ENCODE measurements around the gene SSNA1.

Gene SSNA1

DNA sequence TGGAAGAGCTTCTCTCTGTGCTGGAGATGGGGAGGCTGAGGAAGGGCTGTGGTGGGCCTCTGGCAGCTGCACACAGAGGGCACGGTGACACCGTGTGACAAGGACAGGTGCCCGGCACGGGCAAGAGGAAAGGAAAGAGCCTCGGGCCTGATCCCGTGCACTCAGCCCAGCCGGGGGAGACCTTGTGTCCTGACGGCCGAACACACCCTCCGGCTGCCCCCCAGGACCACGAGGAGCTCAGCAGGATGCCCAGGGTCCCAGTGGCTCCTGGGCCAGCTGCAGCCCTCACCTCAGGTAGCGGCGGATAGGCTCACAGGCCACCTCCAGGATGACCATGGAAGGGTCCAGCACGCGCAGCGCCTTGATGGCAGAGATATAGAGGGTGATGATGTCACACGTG, 5.6 kb upstream of the SSNA1 start:
- DNase-seq (ENCODE audit: low spot score): no peak

DNA sequence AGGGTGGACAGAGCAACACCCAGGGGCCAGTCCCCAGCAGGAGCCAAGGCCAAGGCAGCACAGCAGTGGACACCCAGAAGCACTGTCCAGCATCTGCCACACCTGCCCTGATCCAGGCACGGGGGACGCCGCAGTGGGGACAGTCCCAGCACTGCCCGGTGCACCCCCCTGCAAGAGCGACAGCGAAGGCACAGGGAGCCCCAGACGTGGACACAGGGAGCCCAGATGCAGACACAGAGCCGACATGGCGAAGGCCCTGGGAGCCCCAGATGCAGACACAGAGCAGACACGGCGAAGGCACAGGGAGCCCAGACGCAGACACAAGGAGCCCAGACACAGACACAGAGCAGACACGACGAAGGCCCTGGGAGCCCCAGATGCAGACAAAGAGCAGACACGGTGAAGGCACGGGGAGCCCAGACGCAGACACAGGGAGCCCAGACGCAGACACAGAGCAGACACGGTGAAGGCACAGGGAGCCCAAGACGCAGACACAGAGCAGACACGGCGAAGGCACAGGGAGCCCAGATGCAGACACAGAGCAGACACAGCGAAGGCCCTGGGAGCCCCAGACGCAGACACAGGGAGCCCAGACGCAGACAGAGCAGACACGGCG, 4.4 kb upstream of the SSNA1 start:
- no peak for DNase-seq (ENCODE audit: low spot score)

DNA sequence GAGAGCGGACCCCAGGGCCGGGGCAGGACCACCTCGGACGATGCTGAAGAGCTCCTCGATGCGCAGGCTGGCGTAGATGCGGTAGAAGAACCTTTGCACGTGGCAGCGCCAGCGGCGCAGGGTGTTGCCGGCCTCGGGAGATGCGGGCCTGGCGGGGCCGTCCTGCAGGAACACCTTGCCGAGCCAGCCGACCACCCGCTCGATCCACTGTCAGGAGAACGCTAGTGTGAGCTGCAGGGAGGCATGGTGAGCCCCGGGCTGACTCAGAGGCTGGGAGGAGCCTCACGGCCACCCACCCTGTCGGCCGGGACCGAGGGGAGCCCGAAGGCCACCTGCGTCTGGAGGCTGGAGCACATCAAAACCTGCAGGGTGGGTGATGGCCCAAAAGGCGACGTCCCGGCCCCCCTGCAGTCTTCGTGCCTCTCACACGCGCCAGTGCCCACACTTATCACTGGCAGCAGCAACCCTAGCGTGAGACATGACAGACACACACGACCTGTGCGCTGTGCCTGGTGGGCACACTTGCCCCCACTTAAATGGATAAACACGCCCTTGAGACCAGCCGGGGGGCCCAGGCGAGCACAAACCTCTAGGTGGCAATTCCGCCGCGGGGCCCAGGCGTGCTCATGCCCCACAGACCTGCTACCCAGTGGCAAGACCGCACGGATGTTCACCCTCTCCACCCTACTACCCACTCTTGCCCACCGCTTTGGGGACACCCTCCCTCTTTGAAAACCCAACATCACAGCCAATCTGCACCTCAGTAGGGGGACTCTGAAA, 3.4 kb upstream of the SSNA1 start:
- DNase-seq (ENCODE audit: low spot score): no peak

DNA sequence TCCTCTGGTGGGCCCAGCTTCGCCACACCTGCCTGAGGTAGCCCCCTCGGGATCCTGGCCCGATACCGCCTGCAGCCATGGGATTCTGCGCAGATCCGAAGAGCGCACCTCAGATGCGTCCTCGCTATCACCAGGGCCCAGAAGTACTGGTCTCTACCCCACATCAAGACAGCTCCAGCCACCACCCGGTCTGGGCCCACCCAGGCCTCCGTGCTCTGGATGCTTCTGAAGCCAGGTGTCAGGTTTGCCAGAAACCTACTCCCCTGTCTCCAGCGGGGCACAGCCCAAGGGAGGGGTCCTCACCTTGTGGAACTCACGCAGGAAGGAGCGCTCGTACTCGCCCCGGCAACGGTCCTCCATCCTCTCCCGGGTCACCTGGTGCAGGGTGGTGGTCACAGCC, 2.6 kb upstream of the SSNA1 start:
- DNase-seq (ENCODE audit: low spot score): no peak

DNA sequence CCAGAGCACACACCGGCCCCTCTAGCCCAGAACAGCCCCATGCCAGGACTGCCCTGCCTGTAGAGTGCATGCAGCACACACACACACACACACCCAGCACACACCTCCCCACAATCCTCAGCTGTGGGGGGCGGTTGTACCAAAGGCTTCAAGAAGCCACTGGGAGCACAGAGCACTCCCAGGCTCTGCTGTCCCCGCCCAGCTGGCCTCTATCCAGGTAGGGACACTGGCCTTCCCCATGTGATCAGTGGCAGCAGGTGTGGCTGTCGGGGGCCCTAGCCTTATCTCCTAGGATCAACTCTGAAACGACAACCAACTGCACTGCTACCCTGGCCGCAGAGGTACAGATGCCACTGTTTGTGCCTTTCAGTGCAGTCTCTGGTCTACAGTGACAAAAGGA, 2.1 kb upstream of the SSNA1 start:
- DNase-seq (ENCODE audit: low spot score): no peak

DNA sequence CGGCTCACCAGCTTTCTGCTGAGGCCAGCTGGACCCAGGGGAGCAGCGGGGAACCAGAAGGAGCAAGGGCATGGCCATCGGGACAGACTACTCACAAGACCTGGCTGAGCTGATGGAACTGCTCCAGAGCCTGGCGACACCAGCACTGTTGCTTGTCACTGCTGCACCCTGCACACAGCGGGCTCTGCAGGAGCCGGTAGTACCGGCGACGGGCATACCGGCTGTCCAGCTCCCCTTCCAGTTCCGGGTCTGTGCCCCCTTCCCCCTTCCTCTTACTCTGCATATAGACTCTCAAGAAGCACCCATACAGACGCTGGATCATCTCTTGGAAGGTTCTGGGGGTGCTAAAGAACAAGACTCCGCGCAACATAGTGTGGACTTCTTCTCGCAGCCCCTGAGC, 1.1 kb upstream of the SSNA1 start:
- no peak for DNase-seq (ENCODE audit: low spot score)

DNA sequence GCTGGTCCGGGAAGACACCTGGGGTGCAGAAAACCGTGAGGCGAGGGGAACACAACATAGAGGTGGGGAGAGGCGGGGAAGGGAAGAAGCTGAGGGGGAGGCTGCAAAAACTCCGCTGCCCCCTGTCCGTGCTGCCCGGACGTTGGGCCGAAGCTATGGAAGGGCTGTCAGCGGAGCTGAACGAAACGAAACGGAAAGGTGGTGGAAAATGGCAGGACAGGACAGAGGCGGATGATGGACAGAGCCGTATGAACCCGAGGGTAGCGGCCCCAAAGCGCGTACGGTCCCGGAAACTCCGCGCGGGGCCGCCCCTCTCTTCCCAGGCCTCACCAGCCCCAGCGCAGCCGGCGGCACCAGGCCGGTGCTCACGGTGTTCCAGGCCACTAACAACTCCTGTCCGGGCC, 388 bp upstream of the SSNA1 start:
- no peak for DNase-seq (ENCODE audit: low spot score)

DNA sequence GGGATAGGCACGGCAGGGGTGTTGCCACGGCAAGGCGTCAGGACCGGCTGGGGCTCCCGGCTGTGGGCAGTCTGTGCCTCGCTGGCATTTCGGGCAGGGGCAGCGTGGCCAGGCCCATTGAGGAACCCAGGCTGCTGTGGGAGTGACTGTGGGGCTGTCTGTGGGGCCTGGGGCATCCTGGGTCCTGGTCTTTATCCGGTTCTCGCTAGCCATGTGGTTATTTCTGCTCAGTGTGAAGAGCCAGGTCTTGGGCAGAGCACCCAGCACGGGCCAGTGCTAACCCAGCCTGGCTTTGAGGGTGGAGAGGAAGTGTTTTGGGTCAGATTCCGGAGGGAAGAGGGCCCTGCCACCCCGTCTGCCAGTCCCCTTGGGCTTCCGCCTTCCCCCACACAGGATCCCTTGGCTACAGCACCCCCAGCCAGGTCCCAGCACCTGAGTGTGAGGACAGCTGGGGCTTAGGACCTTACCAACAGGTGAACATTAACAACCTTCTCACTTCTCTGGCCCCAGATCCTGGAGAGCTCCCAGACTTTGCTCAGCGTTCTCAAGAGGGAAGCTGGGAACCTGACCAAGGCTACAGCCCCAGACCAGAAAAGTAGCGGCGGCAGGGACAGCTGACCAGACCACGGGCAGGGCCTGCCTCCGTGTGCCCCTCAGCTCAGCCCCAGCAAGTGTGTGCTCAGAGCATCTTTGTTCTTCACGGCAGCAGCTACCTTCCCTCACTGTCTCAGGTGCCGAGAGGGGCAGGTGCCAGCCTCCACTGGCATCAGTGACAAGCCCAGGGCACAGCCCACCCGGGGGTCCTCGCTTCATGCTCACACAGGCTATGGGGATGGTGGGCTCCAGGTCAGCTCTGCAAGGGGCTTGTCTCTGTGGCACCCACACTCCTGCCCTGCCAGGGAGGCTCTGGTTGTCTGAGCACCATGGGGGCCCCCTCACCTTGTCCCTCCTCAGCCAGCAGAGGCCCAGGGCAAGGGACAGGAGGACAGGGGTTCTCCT, 1.1 kb downstream of the SSNA1 start:
- no peak for DNase-seq (ENCODE audit: low spot score)

DNA sequence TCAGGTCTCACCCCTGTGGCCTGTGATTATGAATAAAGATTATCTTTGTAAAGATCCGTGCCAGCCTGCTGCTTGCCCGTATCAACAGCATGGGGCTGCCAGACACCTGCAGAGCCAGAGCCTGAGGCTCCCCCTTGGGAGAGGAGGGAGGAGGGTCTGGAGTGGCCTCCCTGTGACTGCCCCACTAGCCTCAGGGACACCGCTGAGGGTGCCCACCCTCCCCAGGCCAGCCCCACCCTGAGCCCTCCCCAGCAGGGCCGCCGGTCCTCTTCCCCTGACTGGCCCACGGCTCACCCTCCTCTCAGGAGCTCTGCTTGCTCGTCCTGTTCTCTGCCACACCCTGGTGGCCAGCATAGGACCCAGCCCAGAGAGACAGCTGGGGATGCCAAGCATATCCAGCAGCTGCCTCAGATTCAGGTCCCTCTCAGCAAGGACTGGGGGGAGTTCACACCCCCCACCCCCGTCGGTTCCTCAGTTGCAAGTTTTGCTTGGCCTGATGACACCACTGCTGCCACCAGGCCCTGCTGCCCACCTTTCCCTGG, 1.9 kb downstream of the SSNA1 start:
- DNase-seq (ENCODE audit: low spot score): no peak

DNA sequence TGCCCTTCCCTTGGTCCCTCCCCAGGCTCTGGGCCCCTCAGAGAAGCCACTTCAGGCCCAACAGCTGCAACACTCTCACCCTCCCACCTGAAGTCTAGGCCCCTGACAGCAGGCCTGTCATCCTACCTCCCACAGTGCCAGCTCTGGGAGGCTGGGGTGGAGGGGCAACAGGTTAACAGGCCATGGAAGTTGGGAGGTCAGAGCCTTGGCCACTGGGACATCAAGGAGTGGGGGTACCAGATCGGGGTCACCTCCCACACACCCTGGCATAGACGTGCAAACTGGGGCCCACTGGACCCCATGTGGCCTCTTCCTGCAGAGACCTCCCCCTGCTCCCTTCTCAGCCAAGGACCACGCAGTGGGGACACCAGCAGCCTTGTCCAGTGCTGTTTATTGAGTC, 2.8 kb downstream of the SSNA1 start:
- DNase-seq (ENCODE audit: low spot score): no peak

DNA sequence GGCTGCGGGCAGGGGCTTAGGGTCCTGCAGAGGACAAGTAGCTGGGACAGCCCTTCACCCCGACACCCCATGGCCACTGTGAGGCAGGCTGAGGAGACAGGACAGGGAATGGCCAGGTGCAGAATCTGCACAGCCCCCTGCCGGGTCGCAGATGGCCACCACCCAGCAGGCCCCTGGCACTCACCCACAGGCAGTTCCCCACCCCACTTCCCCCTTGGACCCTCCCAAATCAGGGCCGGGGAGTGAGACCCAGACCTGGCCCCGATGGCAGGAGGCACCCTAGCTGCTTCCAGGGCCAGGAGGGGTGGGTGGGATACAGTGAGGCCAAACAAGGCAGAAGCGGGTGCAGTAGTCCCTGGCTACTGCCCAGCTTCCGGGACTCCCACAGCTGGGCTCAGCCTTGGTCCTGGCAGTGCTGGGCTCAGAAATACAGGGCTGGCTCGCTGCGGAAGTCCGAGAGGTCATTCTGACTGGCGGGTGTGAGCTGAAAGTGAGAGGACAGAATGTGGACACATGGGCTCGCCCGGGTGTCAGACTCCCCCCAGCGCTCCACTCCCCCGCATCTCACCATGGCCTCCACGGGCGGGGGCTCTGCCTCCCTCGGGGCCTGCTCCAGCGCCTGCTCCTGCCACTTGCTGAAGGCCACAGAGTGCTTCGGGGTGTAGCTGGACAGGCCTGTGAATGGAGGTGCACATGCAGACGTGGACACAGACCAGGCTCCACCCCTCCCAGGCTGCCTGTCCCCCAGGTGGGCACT, 3.4 kb downstream of the SSNA1 start:
- DNase-seq (ENCODE audit: low spot score): no peak

DNA sequence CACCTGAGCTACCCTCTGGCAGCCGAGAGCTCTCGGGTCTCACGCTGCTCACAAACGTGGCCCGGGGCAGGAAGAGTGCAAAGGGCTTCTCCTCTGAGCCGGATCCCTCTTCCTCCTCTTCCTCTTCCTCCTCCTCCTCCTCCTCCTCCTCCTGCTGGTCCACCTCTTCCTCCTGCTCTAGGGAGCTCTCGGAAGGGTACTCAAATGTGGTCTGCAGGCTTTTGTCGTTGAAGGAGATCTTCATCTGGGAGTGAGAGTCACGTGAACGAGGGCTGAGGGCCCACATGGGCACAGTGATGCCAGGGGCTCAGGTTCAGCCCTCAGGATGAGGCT, 3.9 kb downstream of the SSNA1 start:
- DNase-seq (ENCODE audit: low spot score): no peak

DNA sequence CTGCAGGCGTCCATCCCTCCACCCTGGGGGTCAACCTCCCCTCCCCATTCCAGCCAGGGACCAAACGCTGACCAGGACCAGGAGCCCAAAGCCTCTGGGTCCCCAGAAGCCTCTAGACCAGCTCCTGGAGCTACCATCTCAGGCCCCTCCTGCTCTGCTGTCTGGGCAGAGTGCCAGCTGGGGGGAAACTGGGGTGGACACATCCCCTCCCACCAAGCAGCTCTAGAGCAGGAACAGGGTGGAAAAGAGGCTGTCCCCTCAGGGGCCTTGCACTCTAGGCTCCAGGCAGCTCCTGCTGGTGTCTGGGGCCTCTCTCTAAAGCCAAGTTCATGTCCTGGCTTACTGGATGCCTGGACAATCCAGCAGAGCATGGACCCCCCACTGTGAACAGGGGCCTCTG, 4.4 kb downstream of the SSNA1 start:
- no peak for DNase-seq (ENCODE audit: low spot score)

DNA sequence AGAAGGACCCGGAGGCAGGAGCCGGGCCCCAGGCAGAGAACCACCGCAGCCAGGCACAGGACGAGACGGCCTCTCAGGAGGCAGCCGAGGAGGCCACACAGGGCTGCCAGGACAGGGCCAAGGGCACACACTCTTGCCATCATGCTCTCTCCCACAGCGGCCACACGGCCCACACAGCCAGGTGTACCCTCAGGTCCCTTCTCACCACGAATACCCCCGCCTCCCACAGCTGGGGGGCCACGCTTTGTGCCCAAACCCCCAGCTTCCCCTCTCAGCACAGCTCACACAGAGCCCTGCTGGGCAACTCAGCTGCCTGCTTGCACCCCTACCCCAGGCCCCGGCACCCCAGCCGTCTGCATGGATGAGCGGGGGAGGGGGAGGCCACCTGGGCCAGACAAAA, 5.3 kb downstream of the SSNA1 start:
- no peak for DNase-seq (ENCODE audit: low spot score)

DNA sequence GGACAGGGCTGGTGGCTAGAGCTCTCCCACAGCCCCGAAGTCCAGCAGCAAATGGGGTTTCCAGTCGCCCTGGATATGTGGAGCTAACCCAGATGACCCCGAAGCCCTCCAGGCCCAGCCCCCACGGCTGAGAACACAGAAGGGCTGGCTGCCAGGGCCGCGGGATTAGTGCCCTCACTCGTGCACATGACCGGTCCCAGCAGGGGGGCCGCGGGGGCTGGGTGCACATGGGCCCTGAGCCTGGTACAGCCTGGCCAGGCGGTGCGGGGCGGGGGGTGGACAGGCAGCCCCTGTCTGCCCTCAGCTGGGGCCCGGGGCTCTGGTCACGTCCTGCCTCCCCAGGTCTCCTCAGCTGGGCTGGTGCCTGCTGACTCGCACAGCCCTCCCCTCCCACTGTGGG, 5.9 kb downstream of the SSNA1 start:
- no peak for DNase-seq (ENCODE audit: low spot score)

DNA sequence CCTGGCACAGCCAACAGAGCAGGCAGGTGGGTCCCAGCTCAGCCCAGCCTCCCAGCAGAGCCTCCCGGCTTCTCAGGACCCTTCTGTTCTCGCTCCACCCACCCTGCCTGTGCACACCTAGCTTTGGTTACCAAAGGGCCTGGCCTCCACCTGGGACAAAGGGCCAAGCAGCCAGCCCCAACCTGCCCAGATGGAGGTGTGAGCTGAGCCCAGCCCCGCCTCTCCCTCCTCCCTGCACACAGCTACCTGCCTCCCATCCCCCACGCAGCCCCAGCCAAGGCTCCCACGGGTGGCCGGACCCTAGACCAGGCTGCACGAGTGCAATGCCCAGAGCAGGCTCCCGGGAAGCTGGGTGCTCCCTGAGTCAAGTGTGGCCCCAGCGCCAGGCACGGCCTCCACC, 6.4 kb downstream of the SSNA1 start:
- no peak for DNase-seq (ENCODE audit: low spot score)

DNA sequence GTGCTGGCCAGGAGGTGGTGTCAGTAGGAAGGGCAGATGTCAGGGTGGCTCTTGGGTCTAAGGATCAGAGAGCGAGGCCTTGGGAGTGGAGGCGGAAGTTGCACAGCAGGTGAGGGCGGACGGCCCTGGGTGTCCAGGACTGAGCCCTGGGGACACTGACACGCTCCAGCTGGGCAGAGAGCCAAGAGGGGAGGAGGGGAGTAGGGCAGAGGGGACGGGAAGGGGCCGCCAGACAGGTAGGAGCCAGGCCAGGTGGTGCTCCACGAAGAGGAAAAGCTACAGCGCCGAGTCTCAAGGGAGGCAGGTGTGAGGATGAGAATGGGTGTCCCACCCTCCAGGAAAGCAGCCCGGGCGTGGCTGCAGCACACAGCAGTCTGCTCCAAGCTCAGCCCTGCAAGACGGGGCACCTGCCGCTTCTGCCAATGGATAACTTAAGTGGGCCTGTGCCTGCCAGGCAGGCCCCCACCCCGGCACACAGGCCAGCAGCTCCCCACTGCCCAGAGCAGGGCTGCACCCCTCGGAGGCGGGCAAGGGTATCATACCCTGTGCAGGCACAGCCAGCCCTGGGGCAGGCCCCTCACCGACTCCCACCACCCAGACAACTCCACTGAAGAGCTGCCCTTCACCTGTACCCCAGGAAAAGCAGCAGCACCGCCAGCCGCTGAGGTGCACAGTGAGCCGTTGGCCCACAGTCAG, 7.2 kb downstream of the SSNA1 start:
- no peak for DNase-seq (ENCODE audit: low spot score)

DNA sequence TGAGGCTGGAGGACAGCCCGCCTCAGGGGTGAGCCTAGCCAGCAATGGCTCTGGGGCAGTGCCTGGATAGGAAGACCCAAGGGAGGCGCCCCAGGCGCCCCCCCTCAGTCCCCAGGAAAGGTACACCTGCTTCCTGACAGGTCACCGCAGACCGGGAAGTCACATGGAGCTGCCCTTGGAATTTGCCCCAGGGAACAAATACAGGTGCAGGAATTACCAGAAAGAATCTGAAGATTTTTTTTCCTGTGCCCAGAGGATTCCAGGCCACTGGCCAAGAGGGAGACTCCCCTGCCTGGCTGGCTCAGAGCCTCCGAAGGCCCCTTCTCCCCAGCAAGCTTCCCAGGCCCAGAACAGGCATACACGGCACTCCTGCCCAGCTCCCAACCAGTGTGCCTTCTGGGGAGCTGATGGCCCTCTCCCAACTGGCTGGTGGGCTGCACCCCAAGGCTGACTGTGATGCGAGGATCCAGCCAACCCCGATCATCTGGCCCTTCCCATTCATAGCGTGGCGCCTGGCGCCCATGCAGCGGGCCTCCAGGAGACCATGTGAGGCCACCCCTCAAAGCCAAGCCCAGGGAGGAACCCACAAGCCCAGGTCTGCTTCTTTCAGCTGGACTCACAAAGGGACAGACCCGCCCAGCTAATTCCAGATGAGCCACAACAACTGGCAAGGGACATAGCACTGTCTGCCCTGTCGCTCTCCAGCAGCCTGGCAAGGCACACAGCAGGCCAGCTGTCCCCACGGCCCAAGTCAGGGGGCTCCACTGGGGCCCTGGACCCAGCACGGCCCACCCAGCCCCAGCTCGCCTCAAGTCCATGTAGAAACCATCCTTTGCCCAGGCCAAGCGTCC, 9.8 kb downstream of the SSNA1 start:
- DNase-seq (ENCODE audit: low spot score): no peak

DNA sequence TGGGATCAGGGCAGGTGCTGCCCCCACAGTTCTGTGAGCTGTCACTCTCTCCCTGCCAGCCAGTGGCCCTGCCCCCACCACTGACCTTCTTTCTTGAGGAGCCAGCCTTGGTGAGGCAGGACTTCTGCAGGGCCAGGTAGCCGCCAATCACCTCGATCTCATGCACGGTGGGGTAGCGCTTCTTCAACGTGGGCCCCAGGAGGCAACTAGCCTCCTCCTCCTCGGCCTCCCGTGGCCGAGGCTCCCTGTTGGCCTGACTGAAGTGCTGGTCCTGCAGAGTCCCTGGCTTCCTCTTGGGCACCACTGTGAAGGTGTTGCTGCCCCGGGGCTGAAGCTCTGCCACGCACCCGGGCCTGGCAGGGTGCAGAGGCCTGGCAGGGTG, 10.4 kb downstream of the SSNA1 start:
- no peak for DNase-seq (ENCODE audit: low spot score)

DNA sequence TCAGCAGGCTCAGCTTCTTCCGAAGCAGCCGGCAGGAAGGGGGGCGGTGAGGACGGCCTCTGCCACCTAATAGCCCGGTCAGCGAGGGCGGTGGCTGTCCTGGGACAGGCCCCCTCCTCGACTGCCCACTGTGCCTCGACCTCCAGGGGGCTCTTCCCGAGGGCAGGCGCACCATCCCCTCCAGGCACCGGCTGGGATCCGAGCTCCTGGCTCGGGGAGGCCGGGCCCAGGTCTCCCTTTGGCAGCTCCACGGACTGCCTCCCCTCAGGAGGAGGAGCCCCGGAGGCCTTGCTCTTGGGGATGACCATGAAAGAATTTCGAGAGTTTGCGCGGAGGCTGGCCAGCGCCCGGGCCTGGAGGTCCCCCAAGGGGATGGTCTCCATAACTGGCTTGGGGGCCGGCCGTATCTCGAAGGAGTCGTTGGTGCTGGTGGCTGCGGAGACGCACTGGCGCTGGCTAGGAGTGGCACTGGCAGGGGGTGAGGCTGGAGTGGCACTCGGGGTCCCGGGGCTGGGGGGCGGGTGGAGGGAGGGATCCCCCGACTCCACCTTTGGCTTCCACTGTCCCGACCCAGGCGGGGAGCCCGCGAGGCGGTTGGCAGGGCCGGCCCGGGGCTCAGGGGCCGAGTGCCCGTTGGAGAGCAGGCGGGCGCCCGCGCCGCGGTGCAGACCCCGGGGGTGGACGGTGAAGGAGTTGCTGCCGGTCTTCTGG, 11.1 kb downstream of the SSNA1 start:
- no peak for DNase-seq (ENCODE audit: low spot score)
